ENCODE measurements around the gene S100PBP.

Gene S100PBP

DNA sequence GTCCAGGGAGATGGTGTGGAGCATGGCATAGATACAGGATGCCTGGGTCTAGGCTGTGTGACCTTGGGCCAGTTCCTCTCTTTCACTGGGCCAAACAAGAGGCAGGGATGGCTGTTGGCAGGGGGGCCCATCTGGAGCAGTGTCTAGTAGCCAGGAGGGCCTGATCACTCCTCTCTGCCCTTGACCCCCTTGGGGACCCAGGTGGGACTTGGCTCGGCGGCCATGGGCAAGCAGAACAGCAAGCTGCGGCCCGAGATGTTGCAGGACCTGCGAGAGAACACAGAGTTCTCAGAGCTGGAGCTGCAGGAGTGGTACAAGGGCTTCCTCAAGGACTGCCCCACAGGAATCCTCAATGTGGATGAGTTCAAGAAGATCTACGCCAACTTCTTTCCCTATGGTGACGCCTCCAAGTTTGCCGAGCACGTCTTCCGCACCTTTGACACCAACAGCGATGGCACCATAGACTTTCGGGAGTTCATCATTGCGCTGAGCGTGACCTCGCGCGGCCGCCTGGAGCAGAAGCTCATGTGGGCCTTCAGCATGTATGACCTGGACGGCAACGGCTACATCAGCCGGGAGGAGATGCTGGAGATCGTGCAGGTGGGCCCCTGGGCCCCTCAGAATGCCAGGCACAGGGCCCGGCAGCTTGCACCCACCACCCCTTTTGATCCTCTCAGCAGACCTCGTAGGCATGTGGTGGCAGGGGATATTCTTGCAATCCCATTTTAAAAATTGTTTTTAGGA is 71.4 kb downstream of the S100PBP start:
- no peak for DNase-seq (ENCODE audit: low read depth)

GRCh38 chr1:32889731-32890278 is 72.4 kb downstream of the S100PBP start:
- DNase-seq (ENCODE audit: low read depth) = no peak

- DNase-seq (ENCODE audit: low read depth) = no peak
Measured at GRCh38 chr1:32890516-32891240, 73.2 kb downstream of the S100PBP start.

GRCh38 chr1:32891241-32891570 is 73.8 kb downstream of the S100PBP start:
- no peak for DNase-seq (ENCODE audit: low read depth)

DNA sequence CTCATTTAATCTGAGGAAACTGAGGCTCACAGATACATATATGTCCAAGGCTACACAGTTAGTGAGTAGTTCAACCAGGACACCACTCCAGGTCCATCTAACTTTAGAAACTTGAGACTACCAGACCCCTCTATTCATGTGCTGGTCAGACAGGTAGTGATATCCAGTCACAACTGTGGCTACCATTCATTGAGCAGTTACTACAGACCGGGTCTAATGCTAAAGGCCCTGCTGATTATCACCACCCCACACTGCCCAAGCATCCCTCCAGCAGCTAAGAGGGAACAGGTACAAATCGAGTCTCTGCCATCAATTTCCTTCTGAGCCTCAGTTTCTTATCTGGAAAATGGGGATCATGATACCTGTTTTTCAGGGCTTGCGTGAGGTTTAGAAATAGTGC is 74.2 kb downstream of the S100PBP start:
- no peak for DNase-seq (ENCODE audit: low read depth)

DNA sequence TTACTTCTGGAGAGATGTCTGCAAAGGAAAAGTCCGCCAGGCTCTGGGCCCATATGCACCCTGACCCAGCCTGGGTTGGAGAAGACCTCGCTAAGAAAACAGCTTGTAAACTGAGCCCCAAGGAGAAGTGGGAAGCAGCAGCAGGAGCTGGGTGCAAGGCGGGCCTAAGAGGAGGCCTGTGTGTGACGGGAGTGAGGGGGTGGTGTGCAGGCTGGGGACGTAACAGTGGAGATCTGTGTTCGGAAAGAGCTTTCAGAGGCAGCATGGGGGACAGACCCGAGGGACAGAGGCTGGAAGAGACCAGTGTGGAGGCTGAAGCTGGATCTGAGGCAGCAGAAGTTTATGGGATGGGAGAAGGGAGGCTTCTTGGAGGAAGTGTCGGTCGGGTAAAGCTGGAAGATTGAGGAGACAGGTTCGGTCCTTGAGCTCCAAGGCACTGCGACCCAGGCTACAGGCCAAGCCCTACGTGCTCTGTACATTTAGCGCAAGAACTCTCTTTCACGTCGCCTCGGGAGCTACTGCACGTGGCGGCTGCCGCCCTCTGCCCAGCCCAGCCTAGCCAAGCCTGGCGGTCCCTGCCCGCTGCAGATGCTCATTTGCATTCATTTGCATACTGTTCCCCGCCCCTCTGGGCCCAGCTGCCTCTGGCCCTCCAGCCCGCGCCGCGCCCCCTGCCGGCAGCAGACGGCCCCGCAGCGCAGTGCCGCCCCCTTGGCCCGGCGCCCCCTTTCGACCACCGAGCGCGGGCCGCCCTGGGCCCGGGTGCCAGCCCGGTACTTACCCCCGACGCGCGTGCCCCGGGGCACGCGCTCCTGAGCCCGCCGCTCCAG is 75.1 kb downstream of the S100PBP start:
- no peak for DNase-seq (ENCODE audit: low read depth)

DNA sequence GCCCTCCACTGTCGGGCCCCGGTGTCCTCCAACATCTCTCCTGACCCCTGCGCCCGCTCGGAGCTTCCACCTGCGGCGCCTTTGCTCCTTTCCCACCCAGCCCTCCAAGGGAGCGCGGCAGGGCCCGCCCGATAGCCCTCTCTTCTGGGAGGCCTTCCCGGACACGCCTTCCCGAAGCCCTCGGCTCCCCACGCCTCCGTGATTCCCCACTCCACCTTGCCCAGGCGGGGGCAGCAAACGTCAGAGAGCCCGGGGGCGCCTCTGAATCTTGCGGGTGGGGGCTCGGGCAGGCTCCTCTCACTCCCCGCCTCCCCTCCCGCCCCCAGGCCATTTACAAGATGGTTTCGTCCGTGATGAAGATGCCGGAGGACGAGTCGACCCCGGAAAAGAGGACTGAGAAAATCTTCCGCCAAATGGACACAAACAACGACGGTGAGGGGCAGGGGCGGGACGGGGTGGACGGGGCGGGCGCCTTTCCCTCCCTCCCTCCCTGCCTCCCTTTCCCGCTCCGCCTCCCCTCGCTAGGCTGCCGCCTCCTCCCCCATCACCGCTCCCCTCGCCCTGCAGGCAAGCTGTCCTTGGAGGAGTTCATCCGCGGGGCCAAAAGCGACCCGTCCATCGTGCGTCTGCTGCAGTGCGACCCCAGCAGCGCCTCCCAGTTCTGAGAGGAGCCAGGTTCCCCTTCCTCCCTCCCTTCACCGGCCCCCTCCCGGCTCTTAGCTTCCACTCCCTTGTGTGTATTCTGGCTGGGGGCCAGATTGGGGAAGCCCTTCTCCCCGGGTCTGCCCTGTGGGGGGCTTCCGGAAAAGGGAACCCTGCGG is 76.0 kb downstream of the S100PBP start:
- DNase-seq (ENCODE audit: low read depth) = peak; percentile 18

- no peak for DNase-seq (ENCODE audit: low read depth)
Measured at GRCh38 chr1:32894019-32894600, 76.7 kb downstream of the S100PBP start.

- DNase-seq (ENCODE audit: low read depth) = no peak
Measured at GRCh38 chr1:32894681-32895080, 77.2 kb downstream of the S100PBP start.

DNA sequence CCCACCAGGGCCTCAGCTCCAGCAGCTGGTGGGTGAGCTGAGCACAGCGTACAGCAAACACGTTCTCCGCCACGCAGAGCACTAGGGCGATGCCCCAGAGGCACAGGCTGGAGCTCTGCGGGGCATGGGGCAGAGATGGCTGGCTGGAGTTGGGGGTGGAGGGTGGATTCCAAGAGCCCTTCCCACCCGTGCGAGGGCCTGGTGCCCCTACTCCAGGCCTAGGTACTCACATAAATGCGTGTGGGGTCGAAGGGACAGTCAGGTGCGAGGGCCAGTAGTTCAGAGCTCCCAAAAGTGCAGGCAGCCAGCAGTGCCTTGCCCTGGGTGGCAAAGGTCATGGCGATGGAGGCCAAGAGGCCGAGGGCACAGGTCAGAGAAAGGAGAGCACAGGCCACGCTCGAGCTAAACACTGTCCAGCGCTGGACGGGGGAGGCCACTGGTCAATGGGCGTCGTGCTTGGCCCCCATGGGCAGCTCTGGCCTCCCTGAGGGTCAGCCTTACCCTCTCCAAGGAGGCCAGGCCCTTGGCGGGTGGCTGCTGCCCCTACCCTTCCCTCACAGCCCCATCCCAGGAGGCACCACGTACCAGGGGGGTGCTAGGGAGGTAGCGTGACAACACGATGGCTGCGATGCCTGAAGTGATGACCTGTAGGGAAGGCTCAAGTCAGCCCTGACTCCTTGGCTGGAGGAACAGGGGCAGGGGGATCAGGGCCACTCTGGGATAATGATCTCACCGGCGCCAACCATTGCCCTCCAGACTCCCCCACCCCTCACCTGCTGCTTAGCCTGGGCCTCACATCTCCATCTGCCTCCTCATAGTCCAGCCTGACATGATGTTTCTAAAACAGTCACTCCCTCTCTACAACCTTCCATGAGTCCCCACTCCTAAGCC is 78.1 kb downstream of the S100PBP start:
- no peak for DNase-seq (ENCODE audit: low read depth)

- DNase-seq (ENCODE audit: low read depth) = no peak
Measured at GRCh38 chr1:32896451-32896850, 79.0 kb downstream of the S100PBP start.

GRCh38 chr1:32897082-32898049 is 79.9 kb downstream of the S100PBP start:
- no peak for DNase-seq (ENCODE audit: low read depth)

DNA sequence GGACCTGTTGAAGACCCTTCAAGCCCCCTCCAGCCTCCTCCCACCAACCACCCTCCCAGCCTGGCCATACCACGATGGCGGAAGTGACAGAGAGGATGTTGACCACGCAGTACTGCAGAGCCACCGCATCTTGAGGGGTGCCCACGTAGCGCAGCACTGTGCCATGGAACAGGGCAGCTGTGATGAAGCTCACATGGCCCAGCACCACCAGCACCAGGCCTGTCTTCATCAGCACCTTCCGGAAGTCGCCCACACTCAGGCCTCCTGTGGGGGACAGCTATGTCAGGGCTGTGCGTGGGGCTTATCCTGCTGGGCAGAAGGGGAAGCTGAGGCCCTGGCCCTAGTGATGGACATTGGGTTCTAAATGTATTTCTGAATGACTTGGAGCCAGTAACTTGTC is 80.6 kb downstream of the S100PBP start:
- DNase-seq (ENCODE audit: low read depth) = no peak

GRCh38 chr1:32898958-32899357 is 81.5 kb downstream of the S100PBP start:
- DNase-seq (ENCODE audit: low read depth) = no peak

GRCh38 chr1:32899586-32900296 is 82.3 kb downstream of the S100PBP start:
- DNase-seq (ENCODE audit: low read depth) = no peak

DNA sequence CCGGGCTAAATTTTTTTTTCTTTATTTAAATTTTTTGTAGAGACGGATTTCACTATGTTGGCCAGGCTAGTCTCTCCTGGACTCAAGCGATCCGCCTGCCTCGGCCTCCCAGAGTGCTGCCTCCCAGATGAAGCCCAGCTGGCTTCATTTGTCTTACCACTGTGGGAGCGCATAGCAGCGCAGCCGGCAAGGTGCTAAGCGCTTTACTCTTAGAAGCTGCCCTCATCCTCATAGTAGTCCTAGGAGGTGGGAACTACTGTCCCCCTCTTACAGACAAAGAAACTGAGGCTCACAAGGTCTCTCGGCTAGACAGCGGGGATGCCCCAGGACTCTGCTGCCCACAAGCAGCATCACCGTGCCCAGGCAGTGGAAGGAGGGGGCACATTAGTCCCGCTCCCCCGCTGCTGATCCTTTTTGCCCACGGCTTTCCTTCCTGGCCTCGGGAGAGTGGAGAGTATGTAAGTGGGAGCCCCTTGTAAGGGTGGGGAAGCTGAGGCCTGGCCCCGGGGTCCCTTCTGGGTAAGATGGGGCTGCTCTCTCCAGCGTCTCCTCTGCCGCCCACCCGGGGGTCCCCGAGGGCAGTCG is 83.0 kb downstream of the S100PBP start:
- no peak for DNase-seq (ENCODE audit: low read depth)

- DNase-seq (ENCODE audit: low read depth) = no peak
Measured at GRCh38 chr1:32900956-32901822, 83.7 kb downstream of the S100PBP start, which contains the start of gene TMEM54. TSS of gene TMEM54 (minus strand) at chr1:32901389. CDS start at chr1:32901238, 151 bp downstream.
